HG03575 (cell line): ENCODE data around the gene RPL34.

Experiments used
- ATAC-seq: cut with Tn5 transposase; IDR thresholded peaks from one replicate; pipeline ENCODE4 v1.9.1; 2021; ENCODE audit not compliant: unreplicated experiment, insufficient number of reproducible peaks, low FRiP score; ENCODE audit errors: extremely low read depth

Gene RPL34

GRCh38 chr4:108620933-108621905 is 843 bp downstream of the RPL34 start:
- ATAC-seq: no peak

DNA sequence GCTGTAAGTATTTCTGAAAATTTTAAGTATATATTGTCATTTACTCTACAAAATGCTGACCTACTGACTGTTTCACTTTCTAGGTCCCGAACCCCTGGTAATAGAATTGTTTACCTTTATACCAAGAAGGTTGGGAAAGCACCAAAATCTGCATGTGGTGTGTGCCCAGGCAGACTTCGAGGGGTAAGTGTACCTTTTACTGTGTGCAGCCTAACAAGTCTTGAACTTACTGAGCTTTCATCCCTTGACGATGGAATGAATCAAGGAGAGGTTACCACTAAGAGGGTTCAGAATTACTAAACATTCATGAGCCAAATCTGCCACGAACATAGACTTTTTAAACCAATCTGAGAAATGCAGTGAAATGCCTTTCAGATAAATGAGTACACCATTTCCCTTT is 1.6 kb downstream of the RPL34 start:
- ATAC-seq: no peak

GRCh38 chr4:108622828-108623227 is 2.5 kb downstream of the RPL34 start:
- ATAC-seq: no peak

DNA sequence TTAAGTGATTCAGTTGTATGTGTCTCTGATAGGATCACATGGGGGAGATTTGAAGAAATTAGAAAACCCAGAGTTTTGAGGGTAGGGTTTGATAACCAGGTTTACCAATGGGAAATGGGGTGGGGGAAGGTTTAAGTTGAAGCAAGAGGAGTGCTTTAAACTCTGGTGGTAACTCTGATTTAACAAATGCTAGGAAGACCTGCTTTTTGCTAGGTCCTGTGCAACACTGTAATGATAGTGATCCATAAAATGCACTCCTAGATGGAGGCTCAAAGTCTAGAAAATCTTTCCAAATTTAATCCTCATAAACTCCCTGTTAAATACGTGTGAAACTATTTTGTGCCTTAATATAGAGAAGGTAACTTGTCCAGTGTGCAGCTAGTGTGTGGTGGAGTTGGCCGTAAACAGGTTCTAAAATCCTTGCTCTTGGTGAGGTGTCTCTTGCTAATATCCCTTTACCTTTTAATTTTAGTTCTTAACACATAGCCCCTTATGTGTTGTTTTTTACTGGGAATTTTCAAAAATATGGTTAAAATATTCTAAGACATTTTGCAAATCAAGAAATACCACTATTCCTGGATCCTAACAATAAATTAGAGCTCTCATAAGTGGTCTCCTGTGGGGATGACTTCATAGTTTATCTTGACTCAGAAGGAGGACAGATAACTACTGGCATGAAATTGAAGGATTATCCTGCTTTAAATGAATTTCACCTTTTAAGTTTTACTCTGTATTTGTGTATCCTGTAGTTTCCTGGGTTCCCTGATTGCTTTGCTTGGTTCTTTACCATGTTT is 4.1 kb downstream of the RPL34 start:
- no peak for ATAC-seq

GRCh38 chr4:108626056-108626455 is 5.7 kb downstream of the RPL34 start:
- no peak for ATAC-seq

DNA sequence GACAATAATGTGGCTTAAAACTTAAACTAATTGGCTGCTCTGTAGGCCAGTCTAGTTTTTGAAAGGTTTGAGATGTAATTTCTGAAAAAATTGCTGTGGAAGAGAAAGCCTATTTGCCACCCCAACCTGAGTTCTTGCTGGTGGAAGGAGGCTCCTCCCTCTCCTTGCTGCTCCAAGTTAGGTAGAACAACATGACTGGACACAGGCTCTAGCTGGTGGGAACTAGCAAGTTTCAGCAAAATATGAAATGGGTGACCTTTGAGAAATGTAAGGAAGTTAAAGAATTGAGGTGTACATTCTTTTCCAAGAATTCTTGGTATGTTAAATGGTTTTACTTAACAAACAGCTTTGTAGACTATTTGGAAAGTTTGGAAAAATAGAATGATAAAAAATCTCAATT is 8.0 kb downstream of the RPL34 start:
- ATAC-seq: no peak

GRCh38 chr4:108635070-108635655 is 14.8 kb downstream of the RPL34 start:
- ATAC-seq: no peak

DNA sequence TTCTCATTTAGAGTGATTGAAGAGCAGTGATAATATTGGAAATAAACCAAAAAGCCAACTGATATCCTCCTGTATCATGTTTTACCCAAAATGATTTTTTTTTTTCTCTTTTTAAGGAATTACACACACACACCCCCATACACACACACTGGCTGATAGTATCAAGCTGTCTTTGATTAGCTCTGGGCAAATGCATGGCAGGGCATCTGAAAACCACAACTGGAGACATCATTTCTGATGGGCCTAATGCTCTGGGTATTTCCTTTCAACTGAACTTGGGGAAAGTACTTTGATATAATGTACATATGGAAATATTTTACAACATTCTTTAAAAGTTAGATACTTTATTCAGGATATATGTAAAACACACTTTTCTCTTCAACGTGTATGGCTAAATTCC is 15.9 kb downstream of the RPL34 start:
- ATAC-seq: no peak

DNA sequence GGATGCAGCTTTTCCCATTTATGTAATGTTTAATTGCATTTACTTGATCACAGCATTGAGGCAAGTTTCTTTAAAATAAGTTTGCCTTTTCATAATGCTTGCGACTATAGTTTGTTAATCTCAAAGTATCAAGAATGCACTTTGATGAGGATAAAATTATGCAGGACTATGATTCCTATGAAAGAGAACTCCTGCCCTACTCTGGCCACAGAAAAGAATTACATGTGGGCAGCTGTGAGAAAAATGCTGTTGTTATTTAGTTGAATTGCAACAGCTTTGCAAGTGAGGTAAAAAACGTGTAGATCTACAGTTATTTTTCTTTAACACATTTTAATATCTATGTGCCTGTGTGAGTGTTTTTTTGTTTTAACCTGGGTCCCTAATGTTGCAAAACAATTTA is 17.5 kb downstream of the RPL34 start:
- no peak for ATAC-seq

DNA sequence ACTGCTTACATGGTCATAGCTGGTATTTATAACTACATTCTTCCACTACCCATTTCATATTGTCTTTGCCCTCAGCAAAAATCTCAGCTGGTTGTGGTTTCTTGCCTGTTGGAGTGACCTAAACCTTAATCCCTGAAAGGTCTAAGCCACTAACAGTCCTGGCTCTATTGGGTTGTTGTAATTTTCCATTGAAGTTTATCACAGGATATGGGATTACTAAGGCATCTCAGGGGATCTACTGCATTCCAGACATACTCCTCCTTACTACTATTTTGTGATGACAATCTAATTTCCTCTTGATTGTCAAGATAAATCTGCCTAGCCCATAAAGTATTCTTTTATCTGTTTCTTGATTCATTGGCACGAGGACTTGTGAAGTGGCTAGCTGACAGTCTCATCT is 23.9 kb downstream of the RPL34 start:
- no peak for ATAC-seq

- no peak for ATAC-seq
Measured at GRCh38 chr4:108646706-108647105, 26.3 kb downstream of the RPL34 start.

DNA sequence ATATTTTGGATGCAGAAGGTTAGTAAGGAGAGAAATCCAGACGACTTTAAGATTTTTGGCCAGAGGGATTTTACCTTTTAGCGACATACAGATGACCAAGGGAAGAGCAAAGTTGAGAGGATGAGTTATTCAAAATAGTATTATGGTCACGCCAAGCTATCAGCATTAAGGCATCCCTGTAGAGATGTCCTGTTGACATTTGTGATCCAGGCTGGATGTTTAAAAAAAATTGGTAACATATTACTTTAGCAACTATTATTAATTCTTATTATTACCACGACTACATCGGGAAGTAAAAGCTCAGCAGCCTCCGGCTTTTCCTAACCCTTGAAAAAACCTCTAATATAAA is 29.5 kb downstream of the RPL34 start:
- peak; percentile 6 for ATAC-seq

GRCh38 chr4:108650212-108651013 is 30.0 kb downstream of the RPL34 start, which contains the start of gene OSTC:
OSTC (plus strand) TSS chr4:108650599; CDS start chr4:108650656, 57 bp downstream.
- peak; percentile 86 for ATAC-seq

DNA sequence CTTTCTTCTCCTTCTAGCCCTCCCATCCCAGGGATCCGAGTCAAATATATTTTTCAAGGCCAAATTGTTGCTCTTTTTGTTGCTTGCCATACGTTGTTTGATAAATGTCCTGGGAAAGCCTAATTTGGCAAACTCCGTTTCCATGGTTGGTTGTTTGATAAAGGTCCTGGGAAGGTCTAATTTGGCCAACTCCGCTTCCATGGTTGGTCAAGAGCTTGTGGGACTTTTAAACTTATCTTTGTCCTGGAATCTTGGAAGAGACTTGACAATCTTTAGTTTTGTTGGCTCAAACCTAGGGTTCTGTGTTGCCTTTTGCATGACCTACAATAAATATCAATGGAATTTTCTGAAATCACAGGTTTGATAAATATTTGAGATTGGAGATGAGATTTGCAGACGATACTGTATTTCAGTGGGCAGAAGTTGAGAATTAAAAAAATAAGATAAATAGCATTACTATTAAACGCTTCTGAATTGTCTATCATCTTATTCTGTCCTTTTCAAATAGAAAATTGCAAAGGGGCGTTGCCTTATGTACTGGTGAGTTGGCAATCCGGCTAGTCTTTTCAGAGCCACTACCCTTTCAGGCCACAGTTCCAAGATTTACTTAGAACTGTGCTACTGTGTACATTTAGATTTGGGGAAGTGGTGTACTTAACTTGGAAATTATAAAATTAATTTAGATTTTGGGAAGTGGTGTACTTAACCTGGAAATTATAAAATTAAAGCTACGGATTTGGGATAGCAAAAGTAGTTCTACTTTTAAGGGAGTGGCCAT is 30.8 kb downstream of the RPL34 start:
- no peak for ATAC-seq

- no peak for ATAC-seq
Measured at GRCh38 chr4:108662629-108663028, 42.3 kb downstream of the RPL34 start.

DNA sequence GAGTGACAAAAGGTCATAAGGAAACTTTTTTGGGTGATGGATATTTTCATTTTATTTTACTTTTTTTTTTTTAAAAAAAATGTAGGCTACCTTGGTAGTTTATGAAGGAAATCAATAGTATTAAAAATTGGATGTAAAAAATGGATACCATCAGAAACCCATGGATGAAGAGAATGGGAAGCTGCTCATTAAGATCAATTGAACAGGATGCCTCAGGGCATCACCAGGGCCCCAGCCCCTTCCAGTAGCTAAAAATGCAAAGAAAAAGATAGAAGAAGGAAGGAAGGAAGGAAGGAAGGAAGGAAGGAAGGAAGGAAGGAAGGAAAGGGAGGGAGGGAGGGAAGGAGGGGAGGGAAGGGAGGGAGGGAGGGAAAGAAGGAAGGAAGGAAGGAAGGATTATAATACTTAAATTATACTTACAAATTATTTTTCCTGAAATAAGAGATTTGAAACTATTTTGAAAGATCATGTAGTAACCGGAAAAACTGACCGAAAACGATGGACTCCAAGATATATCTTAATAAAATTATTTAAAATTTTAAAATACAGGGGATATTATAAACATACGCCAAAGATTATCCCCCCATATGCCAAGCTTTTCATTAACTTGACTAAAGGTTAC is 54.1 kb downstream of the RPL34 start:
- no peak for ATAC-seq
